NCI-H2107 treated with DMSO at 0.1 percent for 48 hours (cell line): ENCODE data around the gene PTCHD1.

Experiments used
- DNase-seq: peaks from one replicate; lab custom pipeline; 2025; ENCODE audit not compliant: unreplicated experiment; lab: John Stamatoyannopoulos, UW

PTCHD1 gene

GRCh38 chrX:23334848-23335599, at the start of gene PTCHD1:
PTCHD1 (plus strand) TSS chrX:23334849; CDS start chrX:23334876, 27 bp downstream.
- DNase-seq = no peak

DNA sequence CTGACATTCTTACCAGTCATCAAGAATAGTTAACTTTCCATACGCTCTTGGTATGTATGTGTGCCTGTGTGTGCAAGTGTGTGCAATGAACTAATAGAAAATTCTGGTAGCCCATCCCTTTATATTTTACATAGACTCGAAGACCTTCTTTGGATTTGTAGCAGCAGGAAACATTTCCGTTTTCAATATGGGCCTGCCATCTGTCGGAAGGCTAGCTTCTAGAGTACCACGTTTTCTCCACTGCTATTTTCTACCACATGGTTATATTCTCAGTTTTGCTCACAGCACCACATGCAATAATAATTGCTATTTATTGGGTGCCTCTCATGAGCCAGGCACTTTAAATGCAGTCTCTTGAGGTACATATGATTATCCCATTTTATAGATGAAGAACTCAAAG, 47.9 kb upstream of the PTCHD1 start:
- no peak for DNase-seq

GRCh38 chrX:23287191-23287725, 47.4 kb upstream of the PTCHD1 start:
- no peak for DNase-seq

DNA sequence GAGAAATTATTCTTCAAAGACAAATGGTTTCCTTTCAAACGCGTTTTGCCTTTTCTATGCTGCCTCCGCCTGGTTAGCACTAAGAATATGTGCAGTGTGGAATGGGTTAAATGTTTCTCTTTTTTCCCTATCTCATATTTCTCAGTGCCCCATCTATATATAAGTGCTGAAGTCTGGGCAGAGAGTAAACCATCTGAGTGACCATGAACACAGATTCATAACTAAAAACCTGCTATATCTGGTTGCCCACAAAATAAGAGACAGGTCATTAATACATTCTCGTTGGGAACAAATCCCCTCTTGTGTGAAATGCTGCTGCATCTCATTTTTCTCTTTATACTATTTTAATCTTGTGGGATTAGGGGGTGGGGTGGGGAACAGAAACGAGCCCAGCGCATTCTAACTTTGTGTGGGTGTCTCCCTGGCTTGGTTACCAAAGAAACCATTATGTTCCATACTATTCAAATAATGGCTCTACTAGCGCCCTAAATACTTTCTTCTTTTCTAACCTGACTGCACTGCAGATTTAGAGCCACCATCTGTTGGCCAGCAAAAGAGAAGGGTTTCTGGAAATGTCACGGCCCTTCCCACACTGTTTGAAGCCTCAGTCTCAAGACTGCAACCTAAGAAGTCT, 42.2 kb upstream of the PTCHD1 start:
- no peak for DNase-seq

- no peak for DNase-seq
These were observed 41.5 kb upstream of the PTCHD1 start for GRCh38 chrX:23292988-23293651.

- DNase-seq = no peak
These were observed 29.8 kb upstream of the PTCHD1 start for GRCh38 chrX:23304881-23305280.

DNA sequence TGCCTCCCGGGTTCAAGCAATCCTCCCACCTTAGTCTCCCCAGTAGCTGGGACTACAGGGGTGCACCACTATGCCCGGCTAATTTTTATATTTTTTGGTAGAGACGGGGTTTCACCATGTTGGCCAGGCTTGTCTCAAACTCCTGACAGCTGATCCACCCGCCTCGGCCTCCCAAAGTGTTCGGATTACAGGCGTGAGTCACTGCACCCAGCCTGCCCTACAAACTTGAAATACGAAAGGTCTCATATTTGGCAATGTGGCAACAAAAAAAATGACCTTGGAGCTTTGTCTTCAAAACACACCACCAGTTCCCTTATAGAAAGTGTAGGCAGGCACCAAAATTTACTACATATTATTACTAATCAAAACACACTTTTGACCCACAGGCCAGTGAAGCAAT, 22.9 kb upstream of the PTCHD1 start:
- DNase-seq = no peak

DNA sequence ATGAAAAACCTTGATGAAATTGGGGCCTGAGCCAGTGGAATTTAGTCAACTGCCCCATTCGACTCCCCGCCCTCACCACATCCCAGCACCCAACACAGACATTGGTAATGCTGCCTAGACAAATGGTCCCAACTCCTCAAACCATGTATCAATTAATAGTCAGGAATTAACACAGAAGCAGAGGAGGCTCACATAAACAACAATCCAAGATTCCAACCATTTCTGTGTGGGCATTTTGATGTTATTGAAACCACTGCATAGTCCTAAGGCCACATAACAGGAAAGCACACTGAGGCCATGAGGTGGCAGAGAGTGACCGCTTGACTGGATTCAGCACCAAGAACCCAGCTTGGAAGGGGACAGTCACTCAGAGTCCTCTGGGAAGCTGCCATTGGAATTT, 22.5 kb upstream of the PTCHD1 start:
- DNase-seq = no peak

DNA sequence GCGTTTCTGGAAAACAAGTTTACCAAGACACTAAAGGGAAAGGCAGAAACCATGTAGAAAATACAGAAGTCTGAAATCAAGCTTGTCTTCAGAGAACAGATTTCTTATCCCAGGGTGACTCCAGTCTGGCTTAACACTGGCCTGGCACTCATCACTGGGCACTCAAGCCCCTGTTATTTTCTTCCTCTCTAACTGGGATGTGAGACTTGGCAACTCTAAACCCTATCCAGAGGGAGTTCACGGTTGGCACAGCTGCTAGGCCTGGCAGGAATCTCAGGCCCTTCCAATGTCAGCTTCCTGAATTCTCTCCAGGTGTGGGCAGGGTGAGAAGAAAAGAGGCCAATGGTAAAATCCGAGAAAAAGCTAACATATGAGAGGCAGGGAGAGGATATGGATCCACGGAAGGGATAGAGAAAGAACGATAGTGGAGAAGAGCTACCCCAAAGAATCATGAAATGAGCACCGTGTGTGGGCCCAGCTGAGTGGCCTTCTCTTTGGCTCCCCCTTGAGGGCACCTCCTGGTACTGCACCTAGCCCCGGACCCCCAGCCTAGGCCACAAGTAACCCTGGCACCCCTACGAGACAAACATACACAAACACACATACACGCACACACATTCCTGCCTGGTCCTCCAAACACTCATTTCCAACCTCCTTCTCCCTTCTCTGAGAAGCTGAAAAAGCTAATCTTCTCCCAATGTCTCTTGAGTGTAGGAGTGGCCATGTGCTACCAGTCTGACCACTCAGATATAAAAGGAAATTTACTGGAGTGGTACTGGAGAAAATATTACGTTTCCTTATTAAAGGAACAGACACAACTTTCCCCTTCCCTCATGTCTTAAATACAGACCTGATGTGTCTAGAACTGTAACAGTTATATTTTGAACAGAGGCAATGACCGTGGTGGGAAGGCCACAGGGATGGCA, 16.6 kb upstream of the PTCHD1 start:
- DNase-seq = no peak

DNA sequence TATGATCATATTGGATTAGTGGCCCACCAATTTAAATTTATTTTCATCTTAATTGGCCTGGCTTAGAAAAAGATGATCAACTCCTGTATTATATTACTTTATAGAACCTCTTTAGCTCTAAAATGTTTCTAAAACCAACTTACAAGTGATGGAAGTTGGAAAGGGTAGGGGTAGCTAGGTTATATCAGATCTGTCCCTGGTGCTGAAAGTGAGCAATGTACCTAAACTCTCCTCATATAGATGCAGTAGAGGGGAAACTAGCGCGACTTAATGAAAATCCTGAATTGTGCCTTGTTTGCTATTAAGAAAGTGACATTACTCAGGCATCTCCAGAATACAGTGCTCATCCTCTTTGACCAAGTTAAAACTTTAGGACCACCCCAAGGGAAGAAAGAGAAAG, 7.5 kb upstream of the PTCHD1 start:
- no peak for DNase-seq

GRCh38 chrX:23331701-23332100, 2.9 kb upstream of the PTCHD1 start:
- no peak for DNase-seq

DNA sequence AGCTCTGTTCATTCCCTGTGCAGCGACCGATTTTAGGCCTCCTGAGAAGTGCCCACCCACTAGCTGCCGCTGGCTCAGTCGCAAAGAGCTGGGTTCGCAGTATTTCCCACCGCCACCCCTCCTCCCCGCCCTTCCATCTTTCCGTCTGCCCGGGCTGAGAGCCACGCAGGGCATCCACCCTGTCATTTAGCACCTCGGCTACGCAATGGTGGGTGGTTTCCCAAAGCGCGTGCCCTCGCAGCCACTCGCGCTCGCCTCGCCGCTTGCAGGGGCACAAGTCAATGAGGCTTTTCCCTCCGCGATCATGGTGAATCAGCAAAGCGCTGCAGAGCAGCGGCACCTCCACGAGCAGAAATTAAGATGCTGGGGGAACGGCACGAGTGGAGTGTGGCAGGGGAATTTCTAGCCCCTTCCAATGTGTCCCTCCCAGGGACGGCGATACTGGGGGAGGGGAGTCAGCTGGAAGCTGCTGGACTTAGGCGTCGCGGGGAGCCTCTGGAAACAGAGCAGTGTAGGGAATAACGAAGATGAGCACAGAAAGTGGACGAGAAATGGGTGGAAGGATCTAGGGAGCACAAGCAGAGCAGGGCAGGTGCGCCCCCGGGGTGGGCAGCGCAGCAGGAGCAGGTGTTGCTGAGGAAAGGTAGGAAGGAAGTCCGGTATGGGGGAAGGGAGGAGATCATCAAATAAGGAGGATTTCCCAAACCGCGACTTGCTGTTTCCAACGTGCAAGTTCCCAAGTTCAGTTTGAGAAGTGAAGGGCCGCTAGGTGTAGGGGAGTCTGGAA, 2.4 kb upstream of the PTCHD1 start:
- DNase-seq = no peak

DNA sequence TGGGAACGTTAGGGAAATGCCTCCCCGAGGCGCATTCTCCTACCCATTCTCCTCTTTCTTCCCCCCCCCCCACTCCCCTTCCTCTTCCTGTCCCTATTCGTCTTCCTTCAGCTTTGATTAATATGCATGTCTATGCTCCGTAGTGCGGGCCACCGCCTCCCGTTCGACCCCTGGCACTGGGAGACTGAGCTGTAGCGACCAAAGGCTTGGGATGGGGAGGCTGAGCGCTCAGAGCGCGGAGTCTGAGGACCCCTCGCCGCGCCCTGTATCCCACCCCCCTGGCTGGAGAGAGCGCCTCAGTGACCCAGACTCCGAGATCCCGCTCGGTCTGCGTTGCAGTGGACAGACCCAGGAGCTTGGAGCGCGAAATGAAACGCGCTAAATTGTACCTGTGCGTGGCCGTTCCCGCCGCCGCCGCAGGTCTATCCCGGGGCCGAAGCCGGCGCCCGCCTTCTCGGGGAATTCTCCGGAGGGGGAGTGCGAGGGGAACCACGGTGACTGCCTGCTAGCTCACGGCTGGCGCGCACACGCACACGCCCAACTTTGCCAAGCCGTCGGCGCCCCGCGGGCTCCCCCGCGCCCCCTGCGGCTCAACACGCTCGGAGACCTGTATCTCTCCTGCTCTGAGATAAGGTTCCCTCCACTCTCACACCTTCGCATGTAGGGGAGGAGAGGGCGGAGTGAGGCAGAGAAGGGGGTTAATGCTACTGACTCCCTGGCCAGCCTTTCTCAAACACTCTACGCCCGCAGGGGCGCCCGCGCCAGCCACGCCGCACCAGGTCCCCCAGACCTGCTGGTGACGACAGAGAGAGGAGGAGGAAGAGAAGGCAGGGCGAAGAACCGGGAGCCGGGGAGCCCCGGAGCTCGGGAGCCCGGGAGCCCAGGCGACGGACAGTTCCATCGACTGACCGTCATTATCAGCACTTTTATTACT, 1.5 kb upstream of the PTCHD1 start:
- DNase-seq = no peak

DNA sequence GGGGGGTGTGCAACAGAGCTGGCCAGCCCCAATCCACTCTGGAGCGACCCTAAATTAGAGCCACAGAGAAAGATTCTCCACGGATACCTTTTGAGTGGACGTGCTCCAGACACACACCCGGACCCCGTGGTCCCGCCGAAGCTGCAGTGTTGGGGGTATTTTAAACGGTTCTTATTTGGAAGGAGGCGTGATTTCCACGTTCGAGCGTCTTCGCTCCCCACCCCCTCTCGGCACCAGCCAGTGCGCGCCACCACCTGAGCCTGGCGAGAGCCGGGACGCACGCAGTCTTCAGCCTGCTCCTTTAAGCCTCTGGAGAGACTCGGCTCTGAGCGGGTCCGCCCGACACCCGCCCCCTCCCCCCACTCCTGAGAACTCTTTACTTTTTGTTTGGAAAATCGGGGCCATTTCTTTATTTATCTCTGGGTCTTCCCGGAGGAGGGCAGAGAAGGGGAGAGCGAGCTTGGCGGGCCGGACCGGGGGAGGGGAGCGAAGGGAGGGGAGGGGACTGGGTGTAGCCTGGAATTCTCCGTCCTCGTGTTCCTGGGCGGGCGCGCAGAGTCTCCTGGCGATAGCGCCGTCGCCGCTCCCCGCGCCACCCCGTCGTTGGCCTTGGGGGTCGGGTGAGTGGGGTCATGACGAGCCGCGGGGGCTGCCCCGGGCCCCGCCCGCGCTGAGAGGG, 668 bp upstream of the PTCHD1 start:
- DNase-seq = no peak

DNA sequence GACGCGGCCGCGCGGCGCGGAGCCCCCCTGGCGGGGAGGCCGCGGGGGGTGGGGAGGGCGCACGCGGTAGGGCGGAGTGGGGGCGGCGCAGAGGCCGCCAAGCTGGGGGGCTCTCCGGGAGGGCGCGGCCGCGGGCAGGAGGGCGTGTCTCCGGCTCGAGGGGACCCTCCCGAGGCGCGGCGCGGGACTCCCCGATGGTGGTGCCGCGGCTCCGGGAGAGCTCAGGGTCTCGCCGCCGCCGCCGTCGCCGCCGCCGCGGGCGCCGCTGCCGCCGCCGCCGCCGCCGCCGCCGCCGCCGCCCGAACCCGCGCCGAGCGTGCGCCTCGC, 165 bp upstream of the PTCHD1 start:
- no peak for DNase-seq

- DNase-seq = no peak
These were observed 3.7 kb downstream of the PTCHD1 start for GRCh38 chrX:23338334-23338733.

- DNase-seq = no peak
These were observed 6.8 kb downstream of the PTCHD1 start for GRCh38 chrX:23341452-23341851.

DNA sequence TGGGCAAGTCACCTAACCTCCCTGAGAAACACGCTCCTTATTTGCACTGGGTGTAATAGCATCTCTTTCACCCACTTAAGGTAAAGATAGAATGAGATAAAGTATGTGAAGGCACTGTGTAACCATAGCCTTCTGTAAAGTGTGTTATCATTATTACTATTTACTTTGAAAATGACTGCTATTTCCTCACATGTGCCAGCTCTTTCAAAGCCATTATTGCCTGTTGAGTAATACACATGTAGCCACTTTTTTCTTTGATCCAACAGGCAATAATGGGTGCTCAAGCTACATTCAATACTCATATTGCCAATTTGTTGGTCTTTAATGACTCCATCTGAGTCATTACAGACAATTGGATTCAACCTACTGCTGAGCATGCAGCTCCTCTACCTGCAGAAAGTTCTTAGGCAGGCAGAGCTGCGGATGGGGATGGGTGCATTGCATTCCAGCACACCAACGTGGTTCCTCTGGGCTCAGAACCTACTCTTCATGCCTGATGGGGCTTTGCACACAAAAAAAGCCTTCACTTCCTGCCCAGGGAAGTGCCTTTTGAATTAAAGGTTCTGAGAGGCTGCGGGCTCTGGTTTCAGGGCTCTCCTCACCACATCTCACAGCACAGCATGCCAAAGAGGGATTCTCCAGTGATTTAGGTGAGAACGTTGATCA, 9.7 kb downstream of the PTCHD1 start:
- DNase-seq = no peak
